H1 (cell line): ENCODE data around the gene KLF12. TPM values are rescaled to one million over a fixed set of nuclear protein-coding genes. Genes with fewer than 3 reads are reported as not detected.

ENCODE experiments used
- CTCF ChIA-PET: fragments of 300-600 bp; sonication (Branson Sonifier 250); formaldehyde crosslinking; loops from one replicate; lab custom pipeline; 2021; ENCODE audit not compliant: partially characterized antibody; lab: Charles Lee
- POLR2A ChIA-PET: fragments of 300-600 bp; sonication (Branson Sonifier 250); formaldehyde crosslinking; loops from one replicate; lab custom pipeline; 2021; ENCODE audit warnings: inconsistent platforms; ENCODE audit not compliant: partially characterized antibody; lab: Charles Lee
- DNase-seq, 2 experiments: peaks; one replicate each; pipeline versions ENCODE4 v3.0.0 to v3.0.0-alpha.2; 2010 to 2022; ENCODE audit warnings: low spot score in 2 of 2, low read depth in 1 of 2, mixed read lengths in 1 of 2
- FAIRE-seq: peaks from 2 replicates; lab custom pipeline; 2011; peaks lifted over from hg19 to GRCh38; lab: Jason Lieb, UNC
- H2AFZ ChIP-seq: 2 replicates; pipeline ENCODE4 v1.8.1; 2012; ENCODE audit warnings: low read length, inconsistent platforms
- H2AK5ac ChIP-seq: 2 replicates; pipeline ENCODE4 v1.6.1; 2013; ENCODE audit warnings: low read depth, low read length
- H2BK120ac ChIP-seq: replicated peaks from 2 replicates; pipeline ENCODE3; 2013; ENCODE audit warnings: low read depth, low read length, inconsistent platforms
- H2BK12ac ChIP-seq: 2 replicates; pipeline ENCODE4 v1.6.1; 2013; ENCODE audit warnings: low read depth, low read length
- H2BK15ac ChIP-seq: 2 replicates; pipeline ENCODE4 v1.6.1; 2013; ENCODE audit warnings: low read length
- H2BK20ac ChIP-seq: 2 replicates; pipeline ENCODE4 v1.6.1; 2013; ENCODE audit warnings: low read length
- H2BK5ac ChIP-seq: 2 replicates; pipeline ENCODE4 v1.6.1; 2013; ENCODE audit warnings: low read depth, low read length
- H3K14ac ChIP-seq: 2 replicates; pipeline ENCODE4 v1.6.1; 2013; ENCODE audit warnings: inconsistent platforms; ENCODE audit not compliant: insufficient read length
- H3K18ac ChIP-seq: 2 replicates; pipeline ENCODE4 v1.6.1; 2013; ENCODE audit warnings: low read length; ENCODE audit errors: extremely low read depth
- H3K23ac ChIP-seq: 2 replicates; pipeline ENCODE4 v1.6.1; 2013; ENCODE audit warnings: inconsistent platforms; ENCODE audit not compliant: insufficient read length
- H3K23me2 ChIP-seq: 2 replicates; pipeline ENCODE4 v1.6.1; 2013; ENCODE audit warnings: low read depth, low read length
- H3K27ac ChIP-seq: 2 replicates; pipeline ENCODE4 v1.6.1; 2011; ENCODE audit warnings: low read depth, low read length, inconsistent platforms
- H3K27me3 ChIP-seq, 4 experiments: replicated peaks in 1 of 4; 1 replicate in 1 of 4; 2 replicates in 3 of 4; pipeline versions ENCODE4 v1.6.1 to v1.8.1; 2011 to 2013; ENCODE audit warnings: low read length in 3 of 4, mild to moderate bottlenecking in 3 of 4, inconsistent platforms in 2 of 4, mixed read lengths in 2 of 4, moderate library complexity in 1 of 4; ENCODE audit not compliant: control insufficient read depth in 3 of 4, insufficient read depth in 3 of 4; ENCODE audit errors: extremely low read depth in 1 of 4
- H3K36me3 ChIP-seq, 4 experiments: 2 replicates each; pipeline versions ENCODE4 v1.6.1 to v1.8.1; 2011 to 2013; ENCODE audit warnings: mild to moderate bottlenecking in 4 of 4, low read length in 3 of 4, moderate library complexity in 2 of 4, control low read depth in 1 of 4, inconsistent platforms in 1 of 4; ENCODE audit not compliant: insufficient read depth in 4 of 4, control insufficient read depth in 2 of 4
- H3K4ac ChIP-seq: replicated peaks from 2 replicates; pipeline ENCODE3; 2013; ENCODE audit warnings: low read length, low read depth, mixed read lengths, inconsistent platforms; ENCODE audit not compliant: insufficient read length
- H3K4me1 ChIP-seq, 4 experiments: replicated peaks in 1 of 4; 1 replicate in 1 of 4; 2 replicates in 3 of 4; pipeline versions ENCODE4 v1.6.1 to v1.8.1; 2011 to 2013; ENCODE audit warnings: low read length in 3 of 4, inconsistent platforms in 2 of 4, mixed read lengths in 1 of 4; ENCODE audit not compliant: insufficient read depth in 4 of 4, control insufficient read depth in 3 of 4
- H3K4me2 ChIP-seq, 2 experiments: 2 replicates each; pipeline versions ENCODE4 v1.6.1 to v1.8.1; 2011 to 2013; ENCODE audit warnings: low read depth in 2 of 2, low read length in 2 of 2, control low read depth in 1 of 2, inconsistent platforms in 1 of 2, mild to moderate bottlenecking in 1 of 2; ENCODE audit not compliant: insufficient read depth in 1 of 2
- H3K4me3 ChIP-seq, 4 experiments: fragments of 200-600, 300-600 bp in 1 of 4; sonication (generic), shearing (Covaris generic), sonication (Bioruptor Twin) in 1 of 4; 2 replicates each; pipeline versions ENCODE4 v1.5.1 to v1.8.1; 2011 to 2016; ENCODE audit warnings: low read length in 4 of 4, low read depth in 3 of 4, control low read depth in 2 of 4, inconsistent platforms in 2 of 4, mild to moderate bottlenecking in 2 of 4, mixed read lengths in 1 of 4, moderate library complexity in 1 of 4; ENCODE audit not compliant: insufficient read depth in 2 of 4; ENCODE audit errors: extremely low read depth in 1 of 4
- H3K56ac ChIP-seq: replicated peaks from 2 replicates; pipeline ENCODE3; 2013; ENCODE audit warnings: low read depth, mild to moderate bottlenecking, mixed read lengths, low read length, inconsistent platforms; ENCODE audit not compliant: insufficient read length
- H3K79me1 ChIP-seq: 2 replicates; pipeline ENCODE4 v1.6.1; 2013; ENCODE audit warnings: low read depth, low read length, control low read depth
- H3K79me2 ChIP-seq, 2 experiments: 2 replicates each; pipeline versions ENCODE4 v1.6.1 to v1.8.1; 2012 to 2013; ENCODE audit warnings: low read length in 2 of 2, mild to moderate bottlenecking in 2 of 2, inconsistent platforms in 1 of 2; ENCODE audit not compliant: insufficient read depth in 2 of 2, control insufficient read depth in 1 of 2
- H3K9ac ChIP-seq, 4 experiments: replicated peaks in 1 of 4; 1 replicate in 1 of 4; 2 replicates in 3 of 4; pipeline versions ENCODE4 v1.6.1 to v1.8.1; 2011 to 2013; ENCODE audit warnings: low read depth in 3 of 4, low read length in 3 of 4, control low read depth in 2 of 4, mild to moderate bottlenecking in 2 of 4, moderate library complexity in 2 of 4, inconsistent platforms in 1 of 4; ENCODE audit errors: extremely low read depth in 1 of 4
- H3K9me3 ChIP-seq, 2 experiments: 2 replicates each; pipeline versions ENCODE4 v1.6.1 to v1.8.1; 2012 to 2013; ENCODE audit warnings: mild to moderate bottlenecking in 2 of 2, moderate library complexity in 2 of 2, control low read depth in 1 of 2, inconsistent platforms in 1 of 2, low read depth in 1 of 2, low read length in 1 of 2, mixed read lengths in 1 of 2; ENCODE audit not compliant: insufficient read depth in 2 of 2
- H4K20me1 ChIP-seq, 2 experiments: replicated peaks in 1 of 2; 2 replicates each; pipeline versions ENCODE3 to v1.8.1; 2011 to 2013; ENCODE audit warnings: inconsistent platforms in 2 of 2, low read length in 2 of 2, mild to moderate bottlenecking in 1 of 2; ENCODE audit not compliant: insufficient read depth in 2 of 2, control insufficient read depth in 1 of 2
- H4K5ac ChIP-seq: 2 replicates; pipeline ENCODE4 v1.6.1; 2013; ENCODE audit warnings: low read length, low read depth, mixed read lengths, inconsistent platforms; ENCODE audit not compliant: insufficient read length
- H4K8ac ChIP-seq: 2 replicates; pipeline ENCODE4 v1.8.0; 2013; ENCODE audit warnings: mild to moderate bottlenecking, moderate library complexity, low read length, inconsistent platforms; ENCODE audit not compliant: insufficient read depth; ENCODE audit errors: extremely low read depth
- H4K91ac ChIP-seq: replicated peaks from 2 replicates; pipeline ENCODE3; 2013; ENCODE audit warnings: low read length, mixed read lengths, inconsistent platforms; ENCODE audit not compliant: insufficient read length
- BCL11A ChIP-seq, 2 experiments: IDR thresholded peaks; one replicate each; pipeline ENCODE4 v1.6.1; 2011; ENCODE audit warnings: low read depth in 2 of 2, low read length in 2 of 2, mild to moderate bottlenecking in 2 of 2
- CHD2 ChIP-seq: IDR thresholded peaks from 2 replicates; pipeline ENCODE4 v1.6.1; 2012; ENCODE audit warnings: low read length, improper control_type of control experiment
- GABPA ChIP-seq: IDR thresholded peaks from 2 replicates; pipeline ENCODE4 v1.6.1; 2011; ENCODE audit warnings: mild to moderate bottlenecking, low read length, moderate library complexity, borderline replicate concordance; ENCODE audit not compliant: insufficient read depth
- HDAC2 ChIP-seq, 2 experiments: fragments of 300-600 bp in 1 of 2; sonication (generic) in 1 of 2; IDR thresholded peaks; 2 replicates each; pipeline ENCODE4 v1.6.1; 2011 to 2012; ENCODE audit warnings: low read depth in 2 of 2, low read length in 2 of 2, mild to moderate bottlenecking in 2 of 2, moderate library complexity in 2 of 2, borderline replicate concordance in 1 of 2, inconsistent platforms in 1 of 2
- JUND ChIP-seq: IDR thresholded peaks from 2 replicates; pipeline ENCODE4 v1.6.1; 2011; ENCODE audit warnings: mild to moderate bottlenecking, improper control_type of control experiment, low read length
- MAX ChIP-seq: IDR thresholded peaks from 2 replicates; pipeline ENCODE4 v1.6.1; 2012; ENCODE audit warnings: inconsistent platforms
- NRF1 ChIP-seq: IDR thresholded peaks from 2 replicates; pipeline ENCODE4 v1.6.1; 2011; ENCODE audit warnings: mild to moderate bottlenecking, low read depth, low read length, improper control_type of control experiment
- POLR2A ChIP-seq, 2 experiments: IDR thresholded peaks; 1 replicate in 1 of 2; 2 replicates in 1 of 2; pipeline ENCODE4 v1.6.1; 2011; ENCODE audit warnings: low read depth in 2 of 2, low read length in 2 of 2, mild to moderate bottlenecking in 2 of 2; ENCODE audit errors: control extremely low read depth in 1 of 2
- POLR2AphosphoS5 ChIP-seq: IDR thresholded peaks from 2 replicates; pipeline ENCODE4 v1.6.1; 2011; ENCODE audit warnings: low read depth, low read length
- RAD21 ChIP-seq, 2 experiments: IDR thresholded peaks in 1 of 2; conservative IDR thresholded peaks in 1 of 2; 2 replicates each; pipeline ENCODE4 v1.6.1; 2011; ENCODE audit warnings: low read depth in 2 of 2, low read length in 2 of 2, improper control_type of control experiment in 1 of 2, inconsistent platforms in 1 of 2, mild to moderate bottlenecking in 1 of 2, moderate library complexity in 1 of 2
- SRF ChIP-seq: IDR thresholded peaks from 2 replicates; pipeline ENCODE4 v1.6.1; 2011; ENCODE audit warnings: mild to moderate bottlenecking, low read depth, low read length, moderate library complexity
- SUZ12 ChIP-seq: fragments of 200-600 bp; sonication (generic); IDR thresholded peaks from 2 replicates; pipeline ENCODE4 v1.6.1; 2012; ENCODE audit warnings: mild to moderate bottlenecking, inconsistent platforms, low read length, moderate library complexity, mixed read lengths
- TAF7 ChIP-seq: optimal IDR thresholded peaks from 2 replicates; pipeline ENCODE3; 2011; ENCODE audit warnings: low read depth, mild to moderate bottlenecking, inconsistent platforms, low read length, moderate library complexity, borderline replicate concordance
- TCF12 ChIP-seq: IDR thresholded peaks from 2 replicates; pipeline ENCODE4 v1.6.1; 2011; ENCODE audit warnings: low read depth, mild to moderate bottlenecking, low read length
- TEAD4 ChIP-seq: IDR thresholded peaks from 2 replicates; pipeline ENCODE4 v1.6.1; 2012; ENCODE audit warnings: low read depth, low read length, inconsistent platforms, mixed read lengths
- YY1 ChIP-seq: IDR thresholded peaks from 2 replicates; pipeline ENCODE4 v1.6.1; 2011; ENCODE audit warnings: low read depth, mild to moderate bottlenecking, low read length
- WGBS, 2 experiments: shearing (Covaris generic) in 1 of 2; methylation state at CpG; one replicate each; pipeline versions ENCODE4 v1.1.6 to v1.1.7; 2013 to 2015; ENCODE audit warnings: low lambda C conversion rate in 2 of 2, mixed read lengths in 2 of 2, inconsistent platforms in 1 of 2, low coverage in 1 of 2, missing lambda C conversion rate in 1 of 2; ENCODE audit not compliant: insufficient replicate concordance in 2 of 2, insufficient coverage in 1 of 2, insufficient read length in 1 of 2; ENCODE audit errors: extremely low coverage in 1 of 2, missing lambda C conversion rate in 1 of 2; 5-methylcytosine and 5-hydroxymethylcytosine counted together
- polyA plus RNA-seq, 7 experiments: library from polyadenylated mRNA; depleted of rRNA in 3 of 7; stranded (reverse) in 5 of 7; unstranded in 2 of 7; fragments of >200 nt in 5 of 7; fragments of 200-250 nt in 2 of 7; gene quantifications; 1 replicate in 5 of 7; 2 replicates in 1 of 7; 4 replicates in 1 of 7; pipeline versions ENCODE4 v1.2.1 to v1.2.3, GENCODE V29; 2011 to 2013; ENCODE audit warnings: missing spikeins in 2 of 7, mixed read lengths in 2 of 7
- total RNA-seq: library from RNA; stranded (reverse); fragmentation: NEBNext Ultra II Directional; extraction: Animal tissue kit (Norgen Biotek cat#: 25700); gene quantifications from 2 replicates; pipeline ENCODE4 v1.2.1, GENCODE V29; 2021

Gene KLF12
- total and polyA plus RNA-seq, 2 of the 8 experiments (the other 6 are each of a cell fraction or from before 2014, with no cell fraction given), result 6.6 to 12.1 TPM

- Histone ChIP-seq H3K79me1 (no peaks in the 10 kb centered on the region), H3K27ac (no peak overlapping the region), H4K8ac (no peak overlapping the region), H3K36me3 (no peaks in the 10 kb centered on the region), H3K56ac (no peak overlapping the region), H3K4ac (no peak overlapping the region), H3K9me3 (no peaks in the 10 kb centered on the region), H3K27me3 (no peaks in the 10 kb centered on the region), H3K14ac (no peak overlapping the region), H2AK5ac (no peak overlapping the region), H4K20me1 (no peaks in the 10 kb centered on the region), H2BK5ac (no peak overlapping the region), H3K23me2 (no peaks in the 10 kb centered on the region), H3K79me2 (no peaks in the 10 kb centered on the region), H3K18ac (no peak overlapping the region), H3K23ac (no peak overlapping the region), H3K4me2 (no peak overlapping the region), H2BK120ac (no peak overlapping the region), H4K91ac (no peak overlapping the region), H2BK20ac (no peak overlapping the region), H3K9ac (no peak overlapping the region), H2BK12ac (no peak overlapping the region), H2AFZ (no peak overlapping the region), H2BK15ac (no peak overlapping the region), H3K4me3 (no peak overlapping the region), H4K5ac (no peak overlapping the region), H3K4me1 (no peaks in the 10 kb centered on the region)
- ChIA-PET POLR2A (no interaction called here), CTCF (no interaction called here)
- FAIRE-seq (no peak), DNase-seq (no peak)
- 88% methylated on average over 1 of the region's 1 CpG; no CpG with 5 or more reads in 1 of the 2 experiments for WGBS, 2 experiments
- no peak for TF ChIP-seq JUND
- TF ChIP-seq POLR2A (IDR thresholded peaks at IDR 0.05; ENCODE audit: control extremely low read depth in 1 of 2, low read depth in 2 of 2, low read length in 2 of 2), result no peak
- TF ChIP-seq NRF1, result no peak
- no peak for TF ChIP-seq GABPA
- no peak for TF ChIP-seq TEAD4
- no peak for TF ChIP-seq TCF12
- TF ChIP-seq POLR2AphosphoS5, result no peak
- TF ChIP-seq RAD21 (IDR thresholded peaks at IDR 0.05 in 1 of 2, conservative IDR thresholded peaks at IDR 0.05 in 1 of 2; ENCODE audit: low read depth in 2 of 2, low read length in 2 of 2), result no peak
- TF ChIP-seq TAF7, result no peak
- no peak for TF ChIP-seq SUZ12
- no peak for TF ChIP-seq MAX
- no peak for TF ChIP-seq BCL11A (IDR thresholded peaks at IDR 0.05; ENCODE audit: low read depth in 2 of 2, low read length in 2 of 2)
- no peak for TF ChIP-seq CHD2
- no peak for TF ChIP-seq SRF
- no peak for TF ChIP-seq YY1
- no peak for TF ChIP-seq HDAC2 (IDR thresholded peaks at IDR 0.05; ENCODE audit: borderline replicate concordance in 1 of 2, low read depth in 2 of 2, low read length in 2 of 2)
These were observed 35.5 kb upstream of the KLF12 start for GRCh38 chr13:74169676-74170075.
